ENCODE results near the gene LRBA. TPM values are rescaled to one million over a fixed set of nuclear protein-coding genes. Genes with fewer than 3 reads are reported as not detected.

LRBA gene
- total RNA-seq, 1 experiment from 2014 or later: 77.4 TPM

DNA sequence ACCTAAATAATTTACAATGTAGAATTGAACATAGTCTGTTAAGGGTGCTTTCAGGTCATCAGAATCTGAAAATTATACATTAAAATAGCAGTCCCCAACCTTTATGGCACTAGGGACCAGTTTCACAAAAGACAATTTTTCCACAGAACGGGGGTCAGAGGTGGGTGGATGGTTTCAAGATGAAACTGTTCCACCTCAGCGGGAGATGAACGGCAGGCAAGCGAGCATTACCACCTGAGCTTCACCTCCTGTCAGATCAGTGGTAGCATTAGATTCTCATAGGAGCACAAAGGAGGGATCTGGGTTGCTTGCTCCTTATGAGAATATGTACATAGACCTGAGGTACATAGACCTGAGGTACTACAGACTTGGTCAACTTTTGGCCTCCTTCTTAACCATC is 29.0 kb downstream of the LRBA start:
- ChIA-PET CTCF (no interaction called here), POLR2A (ENCODE audit: unreplicated experiment) (no interaction called here)
- BruUV-seq (replicated peaks): no TSS peak

GRCh38 chr4:150983851-150984250 is 31.2 kb downstream of the LRBA start:
- Histone ChIP-seq H3K4me1 (replicated peaks; ENCODE audit: insufficient read depth) (0 out of 2 replicates have a peak, but pooled peaks cover 10% of the 10 kb centered on the region), H3K27me3 (ENCODE audit: insufficient read depth, low read depth) (no peaks in the 10 kb centered on the region), H3K4me2 (no peak overlapping the region), H3K4me3 (no peak overlapping the region), H3K9me3 (ENCODE audit: insufficient read depth, low read depth) (no peaks in the 10 kb centered on the region), H3K27ac (no peak overlapping the region), H3K9me2 (ENCODE audit: insufficient read depth) (no peaks in the 10 kb centered on the region), H2AFZ (no peak overlapping the region), H3K79me2 (ENCODE audit: low read depth) (peaks cover 43% of the 10 kb centered on the region), H3K36me3 (ENCODE audit: low read depth) (no peaks in the 10 kb centered on the region), H3F3A (ENCODE audit: insufficient read depth, low read depth) (no peaks in the 10 kb centered on the region), H4K20me1 (ENCODE audit: insufficient read depth) (peaks cover 3% of the 10 kb centered on the region; the same call in 1 of the 2 replicates)
- TF ChIP-seq, protein P1, sequence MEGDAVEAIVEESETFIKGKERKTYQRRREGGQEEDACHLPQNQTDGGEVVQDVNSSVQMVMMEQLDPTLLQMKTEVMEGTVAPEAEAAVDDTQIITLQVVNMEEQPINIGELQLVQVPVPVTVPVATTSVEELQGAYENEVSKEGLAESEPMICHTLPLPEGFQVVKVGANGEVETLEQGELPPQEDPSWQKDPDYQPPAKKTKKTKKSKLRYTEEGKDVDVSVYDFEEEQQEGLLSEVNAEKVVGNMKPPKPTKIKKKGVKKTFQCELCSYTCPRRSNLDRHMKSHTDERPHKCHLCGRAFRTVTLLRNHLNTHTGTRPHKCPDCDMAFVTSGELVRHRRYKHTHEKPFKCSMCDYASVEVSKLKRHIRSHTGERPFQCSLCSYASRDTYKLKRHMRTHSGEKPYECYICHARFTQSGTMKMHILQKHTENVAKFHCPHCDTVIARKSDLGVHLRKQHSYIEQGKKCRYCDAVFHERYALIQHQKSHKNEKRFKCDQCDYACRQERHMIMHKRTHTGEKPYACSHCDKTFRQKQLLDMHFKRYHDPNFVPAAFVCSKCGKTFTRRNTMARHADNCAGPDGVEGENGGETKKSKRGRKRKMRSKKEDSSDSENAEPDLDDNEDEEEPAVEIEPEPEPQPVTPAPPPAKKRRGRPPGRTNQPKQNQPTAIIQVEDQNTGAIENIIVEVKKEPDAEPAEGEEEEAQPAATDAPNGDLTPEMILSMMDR (conservative IDR thresholded peaks at IDR 0.05): no peak
- no peak for TF ChIP-seq EZH2 (IDR thresholded peaks at IDR 0.05; ENCODE audit: low read depth)
- CTCF ChIA-PET: no interaction called here
- POLR2A ChIA-PET (ENCODE audit: unreplicated experiment): no interaction called here
- BruUV-seq (replicated peaks): no TSS peak
- DNase-seq: no peak
- intact Hi-C loops (cut with micrococcal nuclease; ENCODE audit: unreplicated experiment): no loop called here

More for the DNA sequence above, 29.0 kb downstream of the LRBA start:
- Histone ChIP-seq H3K27ac (no peak overlapping the region), H3K9me3 (ENCODE audit: insufficient read depth, low read depth) (no peaks in the 10 kb centered on the region), H3K79me2 (ENCODE audit: low read depth) (peaks cover 37% of the 10 kb centered on the region; the same call in 1 of the 2 replicates), H3K4me3 (no peak overlapping the region), H3K36me3 (ENCODE audit: low read depth) (no peaks in the 10 kb centered on the region), H3K4me2 (no peak overlapping the region), H3K9me2 (ENCODE audit: insufficient read depth) (no peaks in the 10 kb centered on the region), H3F3A (ENCODE audit: insufficient read depth, low read depth) (no peaks in the 10 kb centered on the region), H3K4me1 (replicated peaks; ENCODE audit: insufficient read depth) (no peaks in the 10 kb centered on the region), H2AFZ (no peak overlapping the region), H4K20me1 (ENCODE audit: insufficient read depth) (peaks cover 3% of the 10 kb centered on the region; the same call in 1 of the 2 replicates), H3K27me3 (ENCODE audit: insufficient read depth, low read depth) (no peaks in the 10 kb centered on the region)
- TF ChIP-seq, protein P1 (conservative IDR thresholded peaks at IDR 0.05): no peak
- no peak for TF ChIP-seq EZH2 (IDR thresholded peaks at IDR 0.05; ENCODE audit: low read depth)
- no peak for DNase-seq
- intact Hi-C loops (cut with micrococcal nuclease; ENCODE audit: unreplicated experiment): no loop called here

GRCh38 chr4:150982557-150983233 is 32.4 kb downstream of the LRBA start:
- H3K79me2 ChIP-seq (ENCODE audit: low read depth): peaks cover 50% of the 10 kb centered on the region

More at GRCh38 chr4:150982557-150983233, 32.4 kb downstream of the LRBA start:
- ChIA-PET CTCF (no interaction called here), POLR2A (ENCODE audit: unreplicated experiment) (no interaction called here)
- TF ChIP-seq, protein P1 (conservative IDR thresholded peaks at IDR 0.05): no peak
- TF ChIP-seq EZH2 (IDR thresholded peaks at IDR 0.05; ENCODE audit: low read depth): no peak
- no peaks in the 10 kb centered on the region for H3K36me3 ChIP-seq (ENCODE audit: low read depth)
- H2AFZ ChIP-seq: no peak overlapping the region
- H4K20me1 ChIP-seq (ENCODE audit: insufficient read depth): peaks cover 3% of the 10 kb centered on the region; the same call in 1 of the 2 replicates
- H3K27ac ChIP-seq: no peak overlapping the region
- intact Hi-C loops (cut with micrococcal nuclease; ENCODE audit: unreplicated experiment): no loop called here
- no peaks in the 10 kb centered on the region for H3K27me3 ChIP-seq (ENCODE audit: insufficient read depth, low read depth)
- no peak overlapping the region for H3K4me2 ChIP-seq
- H3K9me3 ChIP-seq (ENCODE audit: insufficient read depth, low read depth): no peaks in the 10 kb centered on the region
- BruUV-seq (replicated peaks): no TSS peak
- no peaks in the 10 kb centered on the region for H3F3A ChIP-seq (ENCODE audit: insufficient read depth, low read depth)
- H3K9me2 ChIP-seq (ENCODE audit: insufficient read depth): no peaks in the 10 kb centered on the region
- 0 out of 2 replicates have a peak, but pooled peaks cover 10% of the 10 kb centered on the region for H3K4me1 ChIP-seq (replicated peaks; ENCODE audit: insufficient read depth)
- no peak overlapping the region for H3K4me3 ChIP-seq
- no peak for DNase-seq

All from PC-9 (cell line).